ENCODE data around the gene ADAMTSL1.

ADAMTSL1 gene

DNA sequence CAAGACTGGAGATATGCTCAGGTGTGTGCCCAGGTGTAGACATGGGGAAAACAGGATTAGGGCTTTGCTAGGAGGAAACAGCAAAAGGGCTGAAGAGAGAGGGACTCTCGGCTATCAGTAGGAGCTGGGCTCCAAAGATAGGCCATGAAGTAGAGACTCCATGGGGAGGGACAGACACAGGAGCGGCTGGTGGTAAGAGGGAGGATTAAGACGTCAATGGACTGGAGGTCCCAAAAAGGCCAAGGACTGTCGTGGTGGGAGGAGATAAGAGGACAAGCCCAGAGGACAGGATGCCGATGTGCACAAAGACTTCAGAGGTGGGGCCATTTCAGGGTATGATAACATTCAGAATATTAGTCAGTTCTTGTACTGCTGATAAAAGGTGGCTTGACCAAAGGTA, 466.0 kb downstream of the ADAMTSL1 start:
- DNase-seq (ENCODE audit: low read depth) = no peak
- TF ChIP-seq, protein P1, sequence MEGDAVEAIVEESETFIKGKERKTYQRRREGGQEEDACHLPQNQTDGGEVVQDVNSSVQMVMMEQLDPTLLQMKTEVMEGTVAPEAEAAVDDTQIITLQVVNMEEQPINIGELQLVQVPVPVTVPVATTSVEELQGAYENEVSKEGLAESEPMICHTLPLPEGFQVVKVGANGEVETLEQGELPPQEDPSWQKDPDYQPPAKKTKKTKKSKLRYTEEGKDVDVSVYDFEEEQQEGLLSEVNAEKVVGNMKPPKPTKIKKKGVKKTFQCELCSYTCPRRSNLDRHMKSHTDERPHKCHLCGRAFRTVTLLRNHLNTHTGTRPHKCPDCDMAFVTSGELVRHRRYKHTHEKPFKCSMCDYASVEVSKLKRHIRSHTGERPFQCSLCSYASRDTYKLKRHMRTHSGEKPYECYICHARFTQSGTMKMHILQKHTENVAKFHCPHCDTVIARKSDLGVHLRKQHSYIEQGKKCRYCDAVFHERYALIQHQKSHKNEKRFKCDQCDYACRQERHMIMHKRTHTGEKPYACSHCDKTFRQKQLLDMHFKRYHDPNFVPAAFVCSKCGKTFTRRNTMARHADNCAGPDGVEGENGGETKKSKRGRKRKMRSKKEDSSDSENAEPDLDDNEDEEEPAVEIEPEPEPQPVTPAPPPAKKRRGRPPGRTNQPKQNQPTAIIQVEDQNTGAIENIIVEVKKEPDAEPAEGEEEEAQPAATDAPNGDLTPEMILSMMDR (conservative IDR thresholded peaks at IDR 0.05; ENCODE audit: control insufficient read depth, insufficient read depth, low read depth, low read length) = no peak
- no peak overlapping the region for H3K4me3 ChIP-seq (ENCODE audit: control insufficient read depth, low read depth, low read length)

DNA sequence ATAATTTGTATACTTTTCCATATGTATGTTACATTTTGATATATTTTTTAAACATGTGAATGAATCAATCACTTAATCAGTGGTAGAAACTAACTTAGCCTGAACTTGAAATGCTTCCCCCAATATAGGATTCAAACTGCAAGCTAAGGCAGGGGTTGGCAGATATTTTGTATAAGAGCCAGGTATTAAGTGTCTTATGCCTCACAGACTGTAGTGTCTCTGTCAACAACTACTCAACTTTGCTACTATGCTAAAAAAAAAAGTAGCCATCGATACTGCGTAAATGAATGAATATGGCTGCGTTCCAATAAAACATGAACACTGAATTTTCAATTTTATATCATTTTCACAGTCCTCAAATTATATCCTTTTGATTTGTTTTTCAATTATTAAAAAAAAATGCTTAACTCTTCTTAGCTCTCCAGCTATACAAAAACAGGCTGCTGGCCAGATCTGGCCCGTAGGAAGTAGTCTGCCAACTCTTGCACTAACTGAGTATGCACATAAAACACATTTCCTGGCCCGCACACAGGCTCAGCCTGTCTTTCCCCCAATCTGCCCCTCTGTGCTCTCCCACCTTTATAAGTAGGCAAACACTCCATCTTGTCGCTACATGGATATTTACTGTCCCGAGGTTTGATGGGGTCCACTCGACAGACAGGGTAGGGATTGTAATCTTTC, 467.2 kb downstream of the ADAMTSL1 start:
- TF ChIP-seq, protein P1 (conservative IDR thresholded peaks at IDR 0.05; ENCODE audit: control insufficient read depth, insufficient read depth, low read depth, low read length) = no peak
- no peak overlapping the region for H3K4me3 ChIP-seq (ENCODE audit: control insufficient read depth, low read depth, low read length)
- no peak for DNase-seq (ENCODE audit: low read depth)

DNA sequence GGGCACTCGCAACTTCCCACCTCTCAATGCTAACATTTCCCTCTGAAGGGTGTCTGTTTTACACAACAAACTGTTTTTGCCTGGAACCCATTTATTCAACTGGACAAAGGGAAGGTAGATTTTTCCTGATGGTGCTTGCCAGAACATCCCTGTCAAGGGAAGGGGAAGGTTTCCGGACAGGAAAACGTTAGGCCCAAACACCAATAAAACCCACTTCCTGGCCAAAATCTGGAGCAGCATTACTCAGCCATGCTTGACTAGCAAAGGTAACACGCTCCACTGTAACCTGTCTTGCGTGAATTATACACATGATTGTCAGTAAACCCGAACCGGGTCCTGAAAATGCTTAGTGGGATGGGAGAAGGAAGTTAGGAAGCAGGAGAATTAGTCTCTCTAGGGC, 468.8 kb downstream of the ADAMTSL1 start:
- TF ChIP-seq, protein P1 (conservative IDR thresholded peaks at IDR 0.05; ENCODE audit: control insufficient read depth, insufficient read depth, low read depth, low read length) = no peak
- no peak for DNase-seq (ENCODE audit: low read depth)

DNA sequence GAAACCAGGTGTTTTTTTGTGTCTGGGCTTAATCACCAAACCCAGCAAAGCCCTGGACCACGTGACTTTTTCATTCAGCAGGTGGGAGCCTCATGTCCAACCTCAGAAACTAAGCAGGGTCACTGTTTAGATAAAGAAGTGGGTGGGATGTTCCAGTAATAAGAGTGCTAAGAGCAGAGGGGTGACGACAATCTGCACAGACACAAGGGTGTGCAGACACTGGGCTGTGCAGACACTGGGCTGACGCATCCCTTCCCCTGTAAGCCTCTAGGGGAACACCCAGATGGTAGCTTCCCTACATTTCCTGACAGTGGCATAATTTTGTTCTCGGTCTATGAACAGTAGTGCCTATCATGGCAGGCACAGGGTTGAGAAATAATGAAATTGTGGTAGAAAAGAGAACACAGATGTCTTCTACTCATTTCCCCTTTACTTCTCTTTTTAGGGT, 474.0 kb downstream of the ADAMTSL1 start:
- no peak overlapping the region for H3K4me3 ChIP-seq (ENCODE audit: control insufficient read depth, low read depth, low read length)
- TF ChIP-seq, protein P1 (conservative IDR thresholded peaks at IDR 0.05; ENCODE audit: control insufficient read depth, insufficient read depth, low read depth, low read length) = no peak
- no peak for DNase-seq (ENCODE audit: low read depth)

More for the DNA sequence above, 468.8 kb downstream of the ADAMTSL1 start:
- H3K4me3 ChIP-seq (ENCODE audit: control insufficient read depth, low read depth, low read length) = no peak overlapping the region

DNA sequence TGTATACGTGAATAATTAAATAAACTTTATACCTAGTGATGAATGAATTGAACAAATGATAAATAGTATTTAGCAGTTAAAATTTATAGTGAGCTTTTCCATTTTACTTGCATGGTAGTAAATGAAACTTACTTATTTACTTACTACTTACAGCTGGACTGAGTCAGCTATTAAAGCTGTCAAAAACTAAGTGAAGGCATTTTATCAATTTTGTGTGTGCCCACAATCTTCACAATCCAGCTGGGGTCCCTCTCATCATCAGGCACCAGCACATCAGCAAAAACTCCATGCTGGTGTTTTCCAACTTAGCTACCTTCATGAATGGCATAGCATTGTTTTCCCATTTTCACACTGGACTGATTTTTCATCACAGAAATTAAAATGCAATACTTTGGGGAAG, 478.0 kb downstream of the ADAMTSL1 start:
- TF ChIP-seq, protein P1 (conservative IDR thresholded peaks at IDR 0.05; ENCODE audit: control insufficient read depth, insufficient read depth, low read depth, low read length) = no peak
- no peak for DNase-seq (ENCODE audit: low read depth)
- H3K4me3 ChIP-seq (ENCODE audit: control insufficient read depth, low read depth, low read length) = no peak overlapping the region

DNA sequence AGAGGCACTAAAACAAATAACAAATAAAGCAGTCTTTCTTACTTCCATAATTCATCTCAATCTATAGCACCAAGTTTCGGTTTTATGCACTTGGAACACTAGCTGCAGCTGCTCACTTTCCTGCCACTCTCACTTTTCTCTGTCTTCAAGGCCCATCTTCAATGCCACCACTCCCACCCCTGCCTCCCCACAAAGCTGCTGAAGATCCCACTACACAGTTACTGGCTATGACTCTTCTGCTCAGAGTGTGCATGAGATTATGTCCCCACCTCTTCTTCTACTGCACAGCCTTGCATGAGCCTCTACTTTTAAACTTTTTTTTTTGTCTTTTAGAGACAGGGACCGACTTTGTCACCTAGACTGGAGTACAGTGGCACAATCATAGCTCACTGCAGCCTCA, 481.7 kb downstream of the ADAMTSL1 start:
- TF ChIP-seq, protein P1 (conservative IDR thresholded peaks at IDR 0.05; ENCODE audit: control insufficient read depth, insufficient read depth, low read depth, low read length) = no peak
- no peak overlapping the region for H3K4me3 ChIP-seq (ENCODE audit: control insufficient read depth, low read depth, low read length)
- DNase-seq (ENCODE audit: low read depth) = no peak
